ENCODE measurements around the gene EIF2S2.

- TF ChIP-seq EZH2phosphoT487 (IDR thresholded peaks at IDR 0.05; ENCODE audit: unreplicated experiment) (no peak), POLR2AphosphoS5 (IDR thresholded peaks at IDR 0.05; ENCODE audit: low read depth) (no peak), EZH2 (IDR thresholded peaks at IDR 0.05; ENCODE audit: low read depth, unreplicated experiment) (no peak)
- TF ChIP-seq, protein P1, sequence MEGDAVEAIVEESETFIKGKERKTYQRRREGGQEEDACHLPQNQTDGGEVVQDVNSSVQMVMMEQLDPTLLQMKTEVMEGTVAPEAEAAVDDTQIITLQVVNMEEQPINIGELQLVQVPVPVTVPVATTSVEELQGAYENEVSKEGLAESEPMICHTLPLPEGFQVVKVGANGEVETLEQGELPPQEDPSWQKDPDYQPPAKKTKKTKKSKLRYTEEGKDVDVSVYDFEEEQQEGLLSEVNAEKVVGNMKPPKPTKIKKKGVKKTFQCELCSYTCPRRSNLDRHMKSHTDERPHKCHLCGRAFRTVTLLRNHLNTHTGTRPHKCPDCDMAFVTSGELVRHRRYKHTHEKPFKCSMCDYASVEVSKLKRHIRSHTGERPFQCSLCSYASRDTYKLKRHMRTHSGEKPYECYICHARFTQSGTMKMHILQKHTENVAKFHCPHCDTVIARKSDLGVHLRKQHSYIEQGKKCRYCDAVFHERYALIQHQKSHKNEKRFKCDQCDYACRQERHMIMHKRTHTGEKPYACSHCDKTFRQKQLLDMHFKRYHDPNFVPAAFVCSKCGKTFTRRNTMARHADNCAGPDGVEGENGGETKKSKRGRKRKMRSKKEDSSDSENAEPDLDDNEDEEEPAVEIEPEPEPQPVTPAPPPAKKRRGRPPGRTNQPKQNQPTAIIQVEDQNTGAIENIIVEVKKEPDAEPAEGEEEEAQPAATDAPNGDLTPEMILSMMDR (conservative IDR thresholded peaks at IDR 0.05; ENCODE audit: low read depth in 2 of 2), result no peak
- TF ChIP-seq, protein P2, sequence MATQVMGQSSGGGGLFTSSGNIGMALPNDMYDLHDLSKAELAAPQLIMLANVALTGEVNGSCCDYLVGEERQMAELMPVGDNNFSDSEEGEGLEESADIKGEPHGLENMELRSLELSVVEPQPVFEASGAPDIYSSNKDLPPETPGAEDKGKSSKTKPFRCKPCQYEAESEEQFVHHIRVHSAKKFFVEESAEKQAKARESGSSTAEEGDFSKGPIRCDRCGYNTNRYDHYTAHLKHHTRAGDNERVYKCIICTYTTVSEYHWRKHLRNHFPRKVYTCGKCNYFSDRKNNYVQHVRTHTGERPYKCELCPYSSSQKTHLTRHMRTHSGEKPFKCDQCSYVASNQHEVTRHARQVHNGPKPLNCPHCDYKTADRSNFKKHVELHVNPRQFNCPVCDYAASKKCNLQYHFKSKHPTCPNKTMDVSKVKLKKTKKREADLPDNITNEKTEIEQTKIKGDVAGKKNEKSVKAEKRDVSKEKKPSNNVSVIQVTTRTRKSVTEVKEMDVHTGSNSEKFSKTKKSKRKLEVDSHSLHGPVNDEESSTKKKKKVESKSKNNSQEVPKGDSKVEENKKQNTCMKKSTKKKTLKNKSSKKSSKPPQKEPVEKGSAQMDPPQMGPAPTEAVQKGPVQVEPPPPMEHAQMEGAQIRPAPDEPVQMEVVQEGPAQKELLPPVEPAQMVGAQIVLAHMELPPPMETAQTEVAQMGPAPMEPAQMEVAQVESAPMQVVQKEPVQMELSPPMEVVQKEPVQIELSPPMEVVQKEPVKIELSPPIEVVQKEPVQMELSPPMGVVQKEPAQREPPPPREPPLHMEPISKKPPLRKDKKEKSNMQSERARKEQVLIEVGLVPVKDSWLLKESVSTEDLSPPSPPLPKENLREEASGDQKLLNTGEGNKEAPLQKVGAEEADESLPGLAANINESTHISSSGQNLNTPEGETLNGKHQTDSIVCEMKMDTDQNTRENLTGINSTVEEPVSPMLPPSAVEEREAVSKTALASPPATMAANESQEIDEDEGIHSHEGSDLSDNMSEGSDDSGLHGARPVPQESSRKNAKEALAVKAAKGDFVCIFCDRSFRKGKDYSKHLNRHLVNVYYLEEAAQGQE (IDR thresholded peaks at IDR 0.05; ENCODE audit: unreplicated experiment), result no peak
These were observed 69.0 kb downstream of the EIF2S2 start for GRCh38 chr20:34043025-34043424.
